Endothelial cell (in vitro differentiated cells): ENCODE measurements around the gene TAOK3. TPM values are rescaled to one million over a fixed set of nuclear protein-coding genes. Genes with fewer than 3 reads are reported as not detected.

Source experiments
- DNase-seq: peaks from one replicate; pipeline ENCODE4 v3.0.0; 2021; ENCODE audit warnings: low spot score
- H3K27ac Mint-ChIP-seq: one replicate; pipeline ENCODE4 v1.8.0; 2021; ENCODE audit warnings: mixed read lengths, inconsistent platforms; ENCODE audit not compliant: unreplicated experiment
- H3K27me3 Mint-ChIP-seq: one replicate; pipeline ENCODE4 v1.8.0; 2021; ENCODE audit warnings: mild to moderate bottlenecking, moderate library complexity, mixed read lengths, inconsistent platforms; ENCODE audit not compliant: unreplicated experiment
- H3K36me3 Mint-ChIP-seq: one replicate; pipeline ENCODE4 v1.8.0; 2021; ENCODE audit warnings: mild to moderate bottlenecking, low read depth, mixed read lengths, inconsistent platforms; ENCODE audit not compliant: unreplicated experiment
- H3K4me1 Mint-ChIP-seq: one replicate; pipeline ENCODE4 v1.8.0; 2021; ENCODE audit warnings: mild to moderate bottlenecking, mixed read lengths, inconsistent platforms; ENCODE audit not compliant: unreplicated experiment
- H3K4me3 Mint-ChIP-seq: one replicate; pipeline ENCODE4 v1.8.0; 2021; ENCODE audit warnings: mild to moderate bottlenecking, mixed read lengths, inconsistent platforms; ENCODE audit not compliant: unreplicated experiment
- H3K9me3 Mint-ChIP-seq: one replicate; pipeline ENCODE4 v1.8.0; 2021; ENCODE audit warnings: mixed read lengths, inconsistent platforms; ENCODE audit not compliant: unreplicated experiment
- total RNA-seq: library from RNA; stranded (reverse); fragmentation: NEBNext Ultra II Directional; extraction: Animal tissue kit (Norgen Biotek cat#: 25700); gene quantifications from one replicate; pipeline ENCODE4 v1.2.1, GENCODE V29; 2021; ENCODE audit not compliant: unreplicated experiment
- TF ChIP-seq, protein P1 (sequence below): fragments of 200-600 bp; sonication (generic); IDR thresholded peaks from one replicate; pipeline ENCODE4 v1.5.0; 2021; ENCODE audit warnings: antibody characterized with exemption; ENCODE audit not compliant: unreplicated experiment

The TAOK3 gene
- total RNA-seq, 1 donor from 2014 or later, result 16.5 TPM

GRCh38 chr12:118109088-118109487 is 263.6 kb downstream of the TAOK3 start:
- Mint-ChIP-seq H3K4me1 (peaks cover 4% of the 10 kb centered on the region), H3K36me3 (no peaks in the 10 kb centered on the region), H3K4me3 (no peak overlapping the region), H3K27ac (no peak overlapping the region), H3K9me3 (no peaks in the 10 kb centered on the region), H3K27me3 (peaks cover 3% of the 10 kb centered on the region)
- TF ChIP-seq, protein P1, sequence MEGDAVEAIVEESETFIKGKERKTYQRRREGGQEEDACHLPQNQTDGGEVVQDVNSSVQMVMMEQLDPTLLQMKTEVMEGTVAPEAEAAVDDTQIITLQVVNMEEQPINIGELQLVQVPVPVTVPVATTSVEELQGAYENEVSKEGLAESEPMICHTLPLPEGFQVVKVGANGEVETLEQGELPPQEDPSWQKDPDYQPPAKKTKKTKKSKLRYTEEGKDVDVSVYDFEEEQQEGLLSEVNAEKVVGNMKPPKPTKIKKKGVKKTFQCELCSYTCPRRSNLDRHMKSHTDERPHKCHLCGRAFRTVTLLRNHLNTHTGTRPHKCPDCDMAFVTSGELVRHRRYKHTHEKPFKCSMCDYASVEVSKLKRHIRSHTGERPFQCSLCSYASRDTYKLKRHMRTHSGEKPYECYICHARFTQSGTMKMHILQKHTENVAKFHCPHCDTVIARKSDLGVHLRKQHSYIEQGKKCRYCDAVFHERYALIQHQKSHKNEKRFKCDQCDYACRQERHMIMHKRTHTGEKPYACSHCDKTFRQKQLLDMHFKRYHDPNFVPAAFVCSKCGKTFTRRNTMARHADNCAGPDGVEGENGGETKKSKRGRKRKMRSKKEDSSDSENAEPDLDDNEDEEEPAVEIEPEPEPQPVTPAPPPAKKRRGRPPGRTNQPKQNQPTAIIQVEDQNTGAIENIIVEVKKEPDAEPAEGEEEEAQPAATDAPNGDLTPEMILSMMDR, result no peak
- no peak for DNase-seq

- no peak overlapping the region for H3K4me3 Mint-ChIP-seq
- no peaks in the 10 kb centered on the region for H3K9me3 Mint-ChIP-seq
- H3K36me3 Mint-ChIP-seq, result no peaks in the 10 kb centered on the region
- DNase-seq, result no peak
- H3K27me3 Mint-ChIP-seq, result peaks cover 6% of the 10 kb centered on the region
- peaks cover 7% of the 10 kb centered on the region for H3K4me1 Mint-ChIP-seq
- H3K27ac Mint-ChIP-seq, result no peak overlapping the region
- TF ChIP-seq, protein P1, result no peak
Observed at GRCh38 chr12:118107694-118108093, 265.0 kb downstream of the TAOK3 start.

DNA sequence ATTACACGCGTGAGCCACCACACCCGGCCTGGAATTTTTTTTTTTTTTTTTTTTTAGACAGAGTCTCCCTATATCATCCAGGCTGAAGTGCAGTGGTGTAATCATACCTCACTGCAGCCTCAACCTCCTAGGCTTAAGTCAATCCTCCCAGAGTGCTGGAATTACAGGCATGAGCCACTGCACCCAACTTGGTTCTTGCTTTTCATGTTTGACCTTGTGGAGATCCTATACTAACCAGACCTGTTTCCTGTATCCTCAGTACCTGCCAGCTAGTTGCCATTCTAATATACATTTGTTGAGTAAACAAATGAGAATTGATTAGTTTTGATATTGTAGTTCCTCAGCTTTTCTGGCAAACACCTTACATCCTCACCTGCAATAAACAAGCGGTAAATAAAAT is 265.7 kb downstream of the TAOK3 start:
- TF ChIP-seq, protein P1, result no peak
- Mint-ChIP-seq H3K36me3 (no peaks in the 10 kb centered on the region), H3K4me1 (peaks cover 10% of the 10 kb centered on the region), H3K27me3 (peaks cover 6% of the 10 kb centered on the region), H3K27ac (no peak overlapping the region), H3K9me3 (no peaks in the 10 kb centered on the region), H3K4me3 (no peak overlapping the region)
- DNase-seq, result no peak

DNA sequence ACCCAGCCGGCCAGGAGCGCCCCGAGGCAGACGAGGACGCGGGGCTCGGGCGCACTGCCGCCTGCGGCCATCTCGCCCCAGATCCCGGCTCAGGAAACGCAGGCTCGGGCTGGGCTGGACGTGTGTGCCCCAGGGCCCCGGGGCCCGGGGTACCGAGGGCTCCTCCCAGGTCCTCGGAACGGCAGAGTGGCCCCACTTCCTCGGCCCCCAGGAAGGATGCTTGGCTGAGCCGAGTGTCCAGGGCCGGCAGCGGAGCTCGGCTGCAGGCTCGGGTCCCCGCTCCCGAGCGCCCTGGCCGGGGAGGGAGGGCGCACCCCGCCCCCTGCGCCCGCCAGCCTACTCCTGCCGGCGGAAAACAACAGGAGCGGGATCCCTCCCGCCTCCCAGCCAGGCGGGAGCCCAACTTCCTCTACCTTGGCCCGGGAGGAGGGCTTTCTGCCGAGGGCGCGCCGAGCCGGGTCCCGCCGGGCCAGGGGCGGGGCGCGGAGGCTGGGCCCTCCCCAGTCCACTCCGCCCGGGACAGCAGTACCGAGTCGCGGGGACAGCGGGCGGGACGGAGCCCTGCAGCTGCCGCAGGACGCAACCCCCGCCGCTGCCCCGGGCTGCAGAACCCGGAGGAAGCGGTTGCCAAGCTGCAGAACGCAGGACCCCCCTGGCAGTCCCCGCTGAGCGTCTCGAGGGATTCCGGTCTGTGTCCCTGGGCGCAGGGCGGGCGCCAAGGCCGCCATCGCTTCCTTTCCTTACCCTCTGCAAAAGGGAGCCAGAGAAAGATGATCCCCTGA is 268.9 kb downstream of the TAOK3 start, which contains the start of gene VSIG10:
Gene VSIG10 (minus strand): TSS at position 411 of the 782 bp plus-strand sequence. CDS start 340 bp downstream, at position 71.
- no peaks in the 10 kb centered on the region for H3K9me3 Mint-ChIP-seq
- H3K27me3 Mint-ChIP-seq, result peaks cover 6% of the 10 kb centered on the region
- H3K27ac Mint-ChIP-seq, result peak within 1 kb of the TSS; percentile 96
- TF ChIP-seq, protein P1, result no peak
- H3K4me1 Mint-ChIP-seq, result peaks cover 10% of the 10 kb centered on the region
- peak within 1 kb of the TSS; percentile 99 for H3K4me3 Mint-ChIP-seq
- peaks cover 5% of the 10 kb centered on the region for H3K36me3 Mint-ChIP-seq
- DNase-seq, result peak; percentile 78

DNA sequence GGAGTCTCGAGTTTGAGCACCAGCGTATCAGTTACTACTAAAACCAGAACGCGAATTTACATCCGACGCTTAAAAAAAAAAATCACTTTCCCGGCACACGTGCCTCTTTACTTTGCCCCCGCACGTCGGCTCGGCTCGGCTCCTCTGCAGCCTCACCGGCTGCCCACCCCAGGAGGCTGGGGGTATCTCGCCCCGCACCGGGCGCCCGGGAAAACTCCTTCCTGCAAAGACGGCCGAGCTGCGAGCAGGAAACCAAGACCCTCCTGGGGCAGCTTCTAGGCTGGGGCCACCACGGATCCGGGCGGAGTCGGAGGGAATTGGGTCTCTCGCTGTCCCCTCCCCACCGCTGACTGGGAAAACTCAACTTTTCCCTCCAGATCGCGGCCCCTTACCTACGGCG is 269.5 kb downstream of the TAOK3 start:
- Mint-ChIP-seq H3K27ac (peak overlapping the region; percentile 96), H3K9me3 (no peaks in the 10 kb centered on the region)
- no peak for DNase-seq

More for the DNA sequence above, 269.5 kb downstream of the TAOK3 start:
- Mint-ChIP-seq H3K4me3 (peak overlapping the region; percentile 99), H3K27me3 (peaks cover 6% of the 10 kb centered on the region), H3K36me3 (peaks cover 5% of the 10 kb centered on the region), H3K4me1 (peaks cover 15% of the 10 kb centered on the region)
- TF ChIP-seq, protein P1, result no peak
